HG03469 (cell line): ENCODE data around the gene TMEM258.

ENCODE experiments used
- ATAC-seq: cut with Tn5 transposase; IDR thresholded peaks from one replicate; pipeline ENCODE4 v1.9.1; 2021; ENCODE audit warnings: mild to moderate bottlenecking, moderate library complexity, moderate number of reproducible peaks; ENCODE audit not compliant: unreplicated experiment

The TMEM258 gene

GRCh38 chr11:61797263-61797944, 5.0 kb upstream of the TMEM258 start:
- ATAC-seq, result no peak

GRCh38 chr11:61795876-61796526, 3.6 kb upstream of the TMEM258 start:
- no peak for ATAC-seq

- ATAC-seq, result no peak
Measured at GRCh38 chr11:61795459-61795858, 3.1 kb upstream of the TMEM258 start.

GRCh38 chr11:61794579-61794978, 2.2 kb upstream of the TMEM258 start:
- ATAC-seq, result no peak

- no peak for ATAC-seq
Measured at GRCh38 chr11:61793829-61794204, 1.4 kb upstream of the TMEM258 start.

GRCh38 chr11:61793083-61793828, 857 bp upstream of the TMEM258 start:
- ATAC-seq, result no peak

GRCh38 chr11:61791737-61792309, 576 bp downstream of the TMEM258 start:
- ATAC-seq, result no peak

GRCh38 chr11:61787928-61788491, 4.4 kb downstream of the TMEM258 start:
- no peak for ATAC-seq

- no peak for ATAC-seq
Measured at GRCh38 chr11:61785837-61786402, 6.5 kb downstream of the TMEM258 start.

- no peak for ATAC-seq
Measured at GRCh38 chr11:61784506-61784805, 7.9 kb downstream of the TMEM258 start.

- ATAC-seq, result no peak
Measured at GRCh38 chr11:61783717-61784505, 8.5 kb downstream of the TMEM258 start.

GRCh38 chr11:61782841-61783240, 9.6 kb downstream of the TMEM258 start:
- no peak for ATAC-seq

- no peak for ATAC-seq
Measured at GRCh38 chr11:61782299-61782698, 10.1 kb downstream of the TMEM258 start.

- ATAC-seq, result no peak
Measured at GRCh38 chr11:61781585-61781984, 10.8 kb downstream of the TMEM258 start.

GRCh38 chr11:61780581-61781162, 11.7 kb downstream of the TMEM258 start:
- no peak for ATAC-seq

- ATAC-seq, result no peak
Measured at GRCh38 chr11:61779666-61780525, 12.5 kb downstream of the TMEM258 start.

GRCh38 chr11:61778920-61779650, 13.3 kb downstream of the TMEM258 start:
- no peak for ATAC-seq

- ATAC-seq, result no peak
Measured at GRCh38 chr11:61778357-61778886, 14.0 kb downstream of the TMEM258 start.
